Measurements from ENCODE around the gene ADARB1. TPM values are rescaled to one million over a fixed set of nuclear protein-coding genes. Genes with fewer than 3 reads are reported as not detected.
"Not testable (repeated sequence)": the region's sequence is repeated elsewhere in the genome, so short reads cannot be mapped to it uniquely, and the experiment has no call there.

Gene ADARB1
- total RNA-seq, 1 donor from 2014 or later: 25.8 TPM

- peaks cover 2% of the 10 kb centered on the region for H3K27me3 ChIP-seq (ENCODE audit: insufficient read depth, low read length)
- H2AFZ ChIP-seq (ENCODE audit: low read depth, low read length): no peak overlapping the region
- H3K4me3 ChIP-seq (ENCODE audit: insufficient read depth, low read depth, low read length): no peak overlapping the region
- no peaks in the 10 kb centered on the region for H4K20me1 ChIP-seq (ENCODE audit: insufficient read depth, low read length)
- no peak overlapping the region for H3K27ac ChIP-seq (ENCODE audit: low read depth, low read length)
- DNase-seq (ENCODE audit: low read depth): no peak
- Mint-ChIP-seq H3K27me3 (ENCODE audit: low read depth, unreplicated experiment) (peaks cover 19% of the 10 kb centered on the region), H3K36me3 (ENCODE audit: low read depth, unreplicated experiment) (peaks cover 7% of the 10 kb centered on the region), H3K9me3 (ENCODE audit: unreplicated experiment) (peaks cover 12% of the 10 kb centered on the region), H3K27ac (ENCODE audit: unreplicated experiment) (no peak overlapping the region), H3K4me3 (ENCODE audit: unreplicated experiment) (no peak overlapping the region), H3K4me1 (ENCODE audit: low read depth, unreplicated experiment) (peaks cover 5% of the 10 kb centered on the region)
- H3K4me1 ChIP-seq (ENCODE audit: insufficient read depth, low read length): peaks cover 4% of the 10 kb centered on the region
- no peaks in the 10 kb centered on the region for H3K79me2 ChIP-seq (ENCODE audit: insufficient read depth, low read length)
- H3K9ac ChIP-seq (ENCODE audit: low read length): no peak overlapping the region
- no peak overlapping the region for H3K4me2 ChIP-seq (ENCODE audit: low read length)
- no peak for TF ChIP-seq CTCF (IDR thresholded peaks at IDR 0.05; ENCODE audit: insufficient read depth, low read depth, low read length)
- no peak for TF ChIP-seq EZH2 (IDR thresholded peaks at IDR 0.05; ENCODE audit: insufficient read depth, low read length)
- no peak for FAIRE-seq
- no peaks in the 10 kb centered on the region for H3K36me3 ChIP-seq (ENCODE audit: insufficient read depth, low read length)
- peaks cover 4% of the 10 kb centered on the region for H3K9me3 ChIP-seq (ENCODE audit: insufficient read depth, low read depth, low read length)
Observed at GRCh38 chr21:45026826-45027225, 47.6 kb upstream of the ADARB1 start.

GRCh38 chr21:45027241-45028196 is 46.9 kb upstream of the ADARB1 start:
- no peak for FAIRE-seq
- H4K20me1 ChIP-seq (ENCODE audit: insufficient read depth, low read length): no peaks in the 10 kb centered on the region
- no peak overlapping the region for H2AFZ ChIP-seq (ENCODE audit: low read depth, low read length)
- Mint-ChIP-seq H3K27ac (ENCODE audit: unreplicated experiment) (no peak overlapping the region), H3K4me3 (ENCODE audit: unreplicated experiment) (no peak overlapping the region), H3K4me1 (ENCODE audit: low read depth, unreplicated experiment) (peaks cover 5% of the 10 kb centered on the region), H3K36me3 (ENCODE audit: low read depth, unreplicated experiment) (peaks cover 7% of the 10 kb centered on the region), H3K9me3 (ENCODE audit: unreplicated experiment) (peaks cover 12% of the 10 kb centered on the region), H3K27me3 (ENCODE audit: low read depth, unreplicated experiment) (peaks cover 23% of the 10 kb centered on the region)
- H3K27ac ChIP-seq (ENCODE audit: low read depth, low read length): no peak overlapping the region
- peaks cover 4% of the 10 kb centered on the region for H3K4me1 ChIP-seq (ENCODE audit: insufficient read depth, low read length)
- no peak for TF ChIP-seq EZH2 (IDR thresholded peaks at IDR 0.05; ENCODE audit: insufficient read depth, low read length)
- no peak for TF ChIP-seq CTCF (IDR thresholded peaks at IDR 0.05; ENCODE audit: insufficient read depth, low read depth, low read length)
- H3K9me3 ChIP-seq (ENCODE audit: insufficient read depth, low read depth, low read length): peaks cover 4% of the 10 kb centered on the region
- DNase-seq (ENCODE audit: low read depth): no peak
- H3K79me2 ChIP-seq (ENCODE audit: insufficient read depth, low read length): no peaks in the 10 kb centered on the region
- no peak overlapping the region for H3K4me2 ChIP-seq (ENCODE audit: low read length)
- no peak overlapping the region for H3K9ac ChIP-seq (ENCODE audit: low read length)
- H3K4me3 ChIP-seq (ENCODE audit: insufficient read depth, low read depth, low read length): no peak overlapping the region
- H3K36me3 ChIP-seq (ENCODE audit: insufficient read depth, low read length): no peaks in the 10 kb centered on the region
- H3K27me3 ChIP-seq (ENCODE audit: insufficient read depth, low read length): peaks cover 2% of the 10 kb centered on the region

GRCh38 chr21:45028645-45029044 is 45.7 kb upstream of the ADARB1 start:
- not testable (repeated sequence) for H3K4me1 Mint-ChIP-seq (ENCODE audit: low read depth, unreplicated experiment)
- H3K27me3 Mint-ChIP-seq (ENCODE audit: low read depth, unreplicated experiment): peaks cover 26% of the 10 kb centered on the region

More at GRCh38 chr21:45028645-45029044, 45.7 kb upstream of the ADARB1 start:
- not testable (repeated sequence) for H3K36me3 ChIP-seq (ENCODE audit: insufficient read depth, low read length); H3K4me3 ChIP-seq (ENCODE audit: insufficient read depth, low read depth, low read length); H3K79me2 ChIP-seq (ENCODE audit: insufficient read depth, low read length); H4K20me1 ChIP-seq (ENCODE audit: insufficient read depth, low read length); FAIRE-seq; H3K27ac Mint-ChIP-seq (ENCODE audit: unreplicated experiment); H3K9ac ChIP-seq (ENCODE audit: low read length); H3K4me1 ChIP-seq (ENCODE audit: insufficient read depth, low read length); H2AFZ ChIP-seq (ENCODE audit: low read depth, low read length); H3K27me3 ChIP-seq (ENCODE audit: insufficient read depth, low read length); H3K36me3 Mint-ChIP-seq (ENCODE audit: low read depth, unreplicated experiment); H3K9me3 Mint-ChIP-seq (ENCODE audit: unreplicated experiment); H3K9me3 ChIP-seq (ENCODE audit: insufficient read depth, low read depth, low read length); H3K4me2 ChIP-seq (ENCODE audit: low read length); H3K4me3 Mint-ChIP-seq (ENCODE audit: unreplicated experiment); H3K27ac ChIP-seq (ENCODE audit: low read depth, low read length); DNase-seq (ENCODE audit: low read depth)

Data from astrocyte (in vitro differentiated cells and primary cell).